Superior temporal gyrus (tissue), 1 donor: Measurements from ENCODE around the gene TRIM71.
"Not testable (repeated sequence)": the region's sequence is repeated elsewhere in the genome, so short reads cannot be mapped to it uniquely, and the experiment has no call there.

ENCODE experiments used
- DNase-seq: peaks from one replicate; pipeline ENCODE4 v3.0.0-alpha.2; 2016; ENCODE audit errors: extremely low spot score

TRIM71 gene

DNA sequence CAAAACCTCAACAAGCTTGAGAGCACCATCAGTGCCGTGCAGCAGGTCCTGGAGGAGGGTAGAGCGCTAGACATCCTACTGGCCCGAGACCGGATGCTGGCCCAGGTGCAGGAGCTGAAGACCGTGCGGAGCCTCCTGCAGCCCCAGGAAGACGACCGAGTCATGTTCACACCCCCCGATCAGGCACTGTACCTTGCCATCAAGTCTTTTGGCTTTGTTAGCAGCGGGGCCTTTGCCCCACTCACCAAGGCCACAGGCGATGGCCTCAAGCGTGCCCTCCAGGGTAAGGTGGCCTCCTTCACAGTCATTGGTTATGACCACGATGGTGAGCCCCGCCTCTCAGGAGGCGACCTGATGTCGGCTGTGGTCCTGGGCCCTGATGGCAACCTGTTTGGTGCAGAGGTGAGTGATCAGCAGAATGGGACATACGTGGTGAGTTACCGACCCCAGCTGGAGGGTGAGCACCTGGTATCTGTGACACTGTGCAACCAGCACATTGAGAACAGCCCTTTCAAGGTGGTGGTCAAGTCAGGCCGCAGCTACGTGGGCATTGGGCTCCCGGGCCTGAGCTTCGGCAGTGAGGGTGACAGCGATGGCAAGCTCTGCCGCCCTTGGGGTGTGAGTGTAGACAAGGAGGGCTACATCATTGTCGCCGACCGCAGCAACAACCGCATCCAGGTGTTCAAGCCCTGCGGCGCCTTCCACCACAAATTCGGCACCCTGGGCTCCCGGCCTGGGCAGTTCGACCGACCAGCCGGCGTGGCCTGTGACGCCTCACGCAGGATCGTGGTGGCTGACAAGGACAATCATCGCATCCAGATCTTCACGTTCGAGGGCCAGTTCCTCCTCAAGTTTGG lies 72.9 kb downstream of the TRIM71 start:
- no peak for DNase-seq

DNA sequence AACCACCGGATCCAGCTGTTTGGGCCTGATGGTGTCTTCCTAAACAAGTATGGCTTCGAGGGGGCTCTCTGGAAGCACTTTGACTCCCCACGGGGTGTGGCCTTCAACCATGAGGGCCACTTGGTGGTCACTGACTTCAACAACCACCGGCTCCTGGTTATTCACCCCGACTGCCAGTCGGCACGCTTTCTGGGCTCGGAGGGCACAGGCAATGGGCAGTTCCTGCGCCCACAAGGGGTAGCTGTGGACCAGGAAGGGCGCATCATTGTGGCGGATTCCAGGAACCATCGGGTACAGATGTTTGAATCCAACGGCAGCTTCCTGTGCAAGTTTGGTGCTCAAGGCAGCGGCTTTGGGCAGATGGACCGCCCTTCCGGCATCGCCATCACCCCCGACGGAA lies 73.6 kb downstream of the TRIM71 start:
- no peak for DNase-seq

DNA sequence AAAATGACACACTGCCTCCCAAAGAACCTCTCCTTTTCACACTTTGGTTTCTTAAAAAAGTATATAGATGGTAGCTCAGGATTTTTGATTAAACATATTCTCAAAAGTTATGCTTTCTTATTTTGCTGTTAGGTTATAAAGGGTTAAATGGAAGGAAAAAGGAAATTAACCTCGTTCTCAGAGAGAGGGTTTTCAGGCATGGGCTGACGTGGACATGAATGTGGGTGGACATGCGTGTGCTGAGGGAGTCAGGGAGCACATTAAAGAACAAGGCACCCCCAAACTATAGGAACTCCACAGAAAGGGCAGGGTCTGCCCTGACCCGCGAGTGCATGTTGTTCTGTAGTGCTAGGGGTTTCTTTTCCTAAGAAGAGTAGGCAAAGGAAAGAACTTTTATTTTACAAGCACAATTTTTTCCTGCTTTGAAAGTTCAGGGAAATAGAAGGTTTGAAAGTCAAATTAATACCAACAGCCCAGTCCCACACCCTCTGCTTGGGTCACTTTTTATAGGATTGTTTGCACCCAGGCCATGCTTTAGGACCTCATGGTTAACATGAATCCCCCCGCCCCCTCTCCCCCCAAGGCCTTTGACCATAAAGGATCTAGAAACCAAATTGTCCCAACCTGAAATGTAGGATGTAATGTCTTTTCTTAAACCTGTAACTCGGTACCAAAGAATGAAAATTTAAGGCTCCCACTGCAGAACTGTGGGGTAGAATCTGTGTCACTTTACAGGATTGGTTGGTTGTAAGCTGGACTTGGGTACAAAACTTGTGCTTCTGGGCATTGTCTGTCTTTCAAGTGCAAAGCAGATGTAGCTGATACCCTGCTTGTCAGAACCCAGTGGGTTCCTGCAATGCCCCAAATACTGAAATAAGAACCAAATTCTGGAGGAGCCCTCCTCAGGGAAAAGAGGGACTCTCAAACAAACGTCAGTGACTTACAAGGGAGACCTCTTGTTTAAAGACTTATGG lies 75.1 kb downstream of the TRIM71 start:
- no peak for DNase-seq

- DNase-seq = no peak
Observed at GRCh38 chr3:32894977-32895376, 77.2 kb downstream of the TRIM71 start.

DNA sequence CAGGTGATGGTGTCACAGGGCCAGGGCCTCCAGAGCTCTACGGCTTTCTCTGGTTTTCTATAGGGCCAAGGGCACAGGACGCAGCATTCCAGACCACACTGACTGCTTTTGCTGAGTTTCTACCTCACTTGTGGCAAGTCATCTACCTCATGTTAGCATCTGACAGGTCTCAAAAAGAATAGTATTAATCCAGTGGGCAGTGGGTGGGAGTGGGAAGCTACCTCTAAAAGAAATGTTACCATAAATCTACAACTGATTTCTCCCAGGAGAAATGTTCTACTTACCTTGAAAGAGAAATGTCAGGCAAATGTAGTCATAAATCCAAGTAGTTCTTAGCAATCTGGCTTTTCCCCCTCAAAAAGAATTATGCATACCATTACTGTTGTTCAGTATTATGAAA lies 77.9 kb downstream of the TRIM71 start:
- DNase-seq = no peak

DNA sequence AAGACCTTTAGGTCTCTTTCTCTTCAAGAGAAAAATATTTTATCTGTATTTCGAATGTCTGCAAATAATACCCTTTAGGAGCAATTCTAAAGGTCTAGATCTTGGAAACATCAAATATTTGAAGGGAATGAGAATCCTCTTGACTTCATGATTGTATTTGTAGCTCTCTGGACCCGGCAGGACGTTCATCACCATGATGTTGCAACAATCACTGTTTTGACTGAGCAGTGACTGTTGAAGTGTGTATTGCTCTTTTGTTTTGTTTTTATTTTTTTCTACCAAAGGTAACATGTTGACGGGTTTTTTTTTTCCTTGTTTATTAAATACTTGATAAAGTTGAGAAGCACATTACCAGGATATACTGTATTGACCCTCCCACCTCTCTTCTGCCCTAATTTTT lies 78.3 kb downstream of the TRIM71 start:
- DNase-seq = no peak

- no peak for DNase-seq
Observed at GRCh38 chr3:32897001-32897601, 79.3 kb downstream of the TRIM71 start.

GRCh38 chr3:32897981-32898623 lies 80.3 kb downstream of the TRIM71 start:
- no peak for DNase-seq

DNA sequence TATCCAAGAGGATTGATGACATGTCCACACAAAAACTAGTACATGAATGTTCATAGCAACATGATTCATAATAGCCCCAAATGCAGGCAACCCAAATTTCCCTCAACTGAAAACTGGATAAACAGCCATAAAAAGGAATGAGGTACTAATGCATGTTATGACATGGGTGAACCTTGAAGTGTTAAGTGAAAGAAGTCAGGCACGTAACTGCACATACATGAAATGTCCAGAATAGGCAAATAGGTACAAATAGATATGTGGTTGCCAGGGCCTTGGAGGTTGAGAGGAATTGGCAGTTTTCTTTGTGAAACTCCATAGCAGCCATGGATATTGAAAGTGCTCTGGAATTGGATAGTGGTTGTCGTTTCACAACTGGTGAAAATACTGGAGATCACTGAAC lies 81.5 kb downstream of the TRIM71 start:
- DNase-seq = no peak

GRCh38 chr3:32901005-32901932 lies 83.5 kb downstream of the TRIM71 start:
- no peak for DNase-seq

DNA sequence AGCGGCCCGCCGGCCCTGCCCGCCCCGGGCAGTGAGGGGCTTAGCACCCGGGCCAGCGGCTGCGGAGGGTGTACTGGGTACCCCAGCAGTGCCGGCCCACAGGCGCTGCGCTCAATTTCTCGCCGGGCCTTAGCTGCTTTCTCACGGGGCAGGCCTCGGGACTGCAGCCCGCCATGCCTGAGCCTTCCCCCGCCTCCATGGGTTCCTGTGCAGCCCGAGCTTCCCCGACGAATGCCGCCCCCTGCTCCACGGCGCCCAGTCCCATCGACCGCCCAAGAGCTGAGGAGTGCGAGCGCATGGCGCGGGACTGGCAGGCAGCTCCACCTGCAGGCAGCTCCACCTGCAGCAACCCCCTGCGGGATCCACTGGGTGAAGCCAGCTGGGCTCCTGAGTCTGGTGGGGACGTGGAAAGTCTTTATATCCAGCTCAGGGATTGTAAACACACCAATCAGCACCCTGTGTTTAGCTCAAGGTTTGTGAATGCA lies 85.1 kb downstream of the TRIM71 start:
- DNase-seq = not testable (repeated sequence)

DNA sequence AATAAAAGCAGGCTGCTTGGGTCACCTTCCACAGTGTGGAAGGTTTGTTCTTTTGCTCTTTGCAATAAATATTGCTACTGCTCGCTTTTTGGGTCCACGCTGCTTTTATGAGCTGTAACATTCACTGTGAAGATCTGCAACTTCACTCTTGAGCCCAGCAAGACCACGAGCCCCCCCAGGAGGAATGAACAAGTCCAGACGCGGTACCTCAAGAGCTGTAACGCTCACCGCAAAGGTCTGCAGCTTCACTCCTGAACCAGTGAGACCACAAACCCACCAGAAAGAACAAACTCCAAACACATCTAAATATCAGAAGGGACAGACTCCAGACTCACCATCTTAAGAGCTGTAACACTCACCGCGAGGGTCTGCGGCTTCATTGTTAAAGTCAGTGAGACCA lies 86.2 kb downstream of the TRIM71 start:
- no peak for DNase-seq

DNA sequence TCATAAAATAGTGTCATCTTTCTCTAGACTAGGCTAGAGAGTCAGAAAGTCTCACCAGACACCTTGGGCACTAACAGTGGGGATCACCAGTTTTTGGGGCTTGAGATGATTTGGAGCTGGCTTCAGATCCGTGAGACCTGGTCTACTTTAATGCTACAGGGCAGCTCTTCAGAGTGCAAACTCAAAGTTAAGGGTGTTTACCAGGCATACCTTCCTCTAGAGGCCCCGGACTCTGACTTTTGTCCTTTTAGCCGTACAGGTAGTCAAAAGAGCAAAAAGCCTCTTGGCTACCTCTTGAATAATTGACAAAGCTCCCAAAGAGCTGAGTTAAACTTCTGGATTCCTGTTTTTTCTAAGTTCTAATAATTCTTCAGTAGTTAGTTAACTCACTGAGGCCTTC lies 92.2 kb downstream of the TRIM71 start:
- no peak for DNase-seq

DNA sequence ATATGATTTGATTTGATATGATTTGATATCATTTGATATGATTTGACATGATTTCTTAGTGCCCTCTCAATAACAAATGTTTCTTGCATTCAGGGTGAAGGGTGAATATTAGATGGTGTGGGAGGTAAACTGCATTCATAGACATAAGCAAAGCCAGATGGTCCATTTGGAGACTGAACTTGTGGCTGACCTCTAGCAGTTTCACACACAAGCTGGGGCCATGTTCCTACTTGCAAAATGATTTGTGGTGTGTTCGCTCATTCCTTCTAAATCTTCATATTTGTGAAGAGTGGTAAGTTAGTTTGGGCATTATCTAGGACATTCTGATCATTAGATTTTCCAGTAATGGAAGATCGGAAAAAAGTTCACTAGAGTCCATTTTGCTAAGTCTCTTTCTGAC lies 93.2 kb downstream of the TRIM71 start:
- no peak for DNase-seq

DNA sequence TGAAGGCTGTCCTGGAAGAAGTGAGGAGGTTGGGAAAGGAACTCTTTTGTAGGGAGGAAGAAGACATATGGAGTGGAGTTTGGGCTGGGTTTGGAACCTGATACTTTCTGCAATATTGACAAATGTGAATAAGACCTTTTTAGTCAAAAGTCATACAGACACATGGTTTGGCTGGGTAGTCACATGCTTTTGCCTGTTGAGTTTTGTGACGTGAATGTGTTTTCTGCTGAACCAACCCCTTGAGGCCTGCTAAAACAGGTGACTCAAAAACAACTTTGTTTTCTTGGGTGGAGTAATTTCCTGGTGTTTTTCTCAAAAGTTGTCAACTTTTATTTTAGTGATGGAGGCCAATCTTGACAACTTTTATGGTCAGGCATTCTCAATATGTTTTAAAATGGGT lies 94.2 kb downstream of the TRIM71 start:
- no peak for DNase-seq

DNA sequence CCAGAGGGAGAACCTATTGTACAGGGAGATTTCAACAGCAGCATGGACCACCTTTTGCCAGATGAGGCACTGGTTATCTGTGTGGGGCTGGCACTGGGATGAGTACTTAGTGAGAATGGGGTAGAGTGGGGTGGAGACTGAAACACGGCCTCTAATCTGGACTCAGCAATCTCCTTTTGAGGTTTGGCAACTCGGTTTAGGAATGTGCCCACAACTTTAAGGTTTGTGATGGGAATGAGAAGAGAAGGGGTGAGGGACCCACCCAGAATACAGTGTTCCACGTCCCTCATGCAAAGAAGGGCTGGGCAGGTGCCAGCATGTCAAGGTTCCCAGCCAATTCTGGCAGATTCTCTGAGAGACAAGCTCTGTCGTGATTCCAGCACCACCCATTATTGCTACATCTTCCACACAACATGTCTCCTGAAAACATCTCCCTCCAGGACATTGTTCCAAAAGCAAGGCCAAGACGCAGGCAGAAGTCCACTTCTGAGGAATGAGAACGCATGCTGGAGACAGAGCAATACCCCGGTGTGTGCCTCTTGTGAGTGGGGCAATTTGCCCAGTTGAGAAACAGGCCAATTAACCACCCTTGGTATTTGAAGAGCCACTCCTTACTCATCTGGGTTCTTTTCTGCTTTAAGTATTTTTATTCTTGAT lies 96.1 kb downstream of the TRIM71 start:
- no peak for DNase-seq

DNA sequence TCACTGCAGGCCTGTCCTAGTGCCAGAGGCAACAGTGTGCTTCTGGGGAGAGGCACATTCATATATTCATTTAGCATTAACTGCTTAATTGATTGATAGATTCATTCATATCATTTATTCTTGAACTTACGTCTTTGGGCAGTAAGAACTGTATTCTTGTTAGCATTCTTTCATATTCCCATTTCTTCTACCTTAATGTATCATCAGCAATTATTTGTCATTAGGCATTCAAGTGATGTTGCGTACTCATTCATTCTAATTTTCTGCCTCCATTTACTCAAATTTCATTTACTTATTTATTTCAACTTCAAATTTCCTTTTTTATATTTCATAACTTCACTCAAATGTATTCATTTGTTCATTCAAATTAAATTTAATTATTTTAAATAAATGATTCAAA lies 102.1 kb downstream of the TRIM71 start:
- no peak for DNase-seq

DNA sequence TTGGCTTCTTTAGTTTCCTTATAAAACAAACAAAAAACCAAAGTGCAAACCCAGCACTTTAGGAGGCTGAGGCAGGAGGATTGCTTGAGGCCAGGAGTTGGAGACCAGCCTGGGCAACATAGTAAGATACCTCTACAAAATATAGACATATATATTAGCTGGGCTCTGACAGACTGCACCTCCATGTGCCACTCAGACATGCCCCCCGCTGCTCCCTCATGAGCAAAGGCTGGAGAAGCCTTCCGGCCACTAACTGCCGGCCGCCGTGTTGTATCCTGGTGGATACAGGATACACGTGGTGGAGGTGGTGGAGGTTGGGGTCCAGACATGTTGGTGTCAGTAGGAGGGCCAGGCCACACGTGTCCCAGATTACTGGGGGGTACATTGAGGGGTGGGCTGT lies 104.3 kb downstream of the TRIM71 start:
- no peak for DNase-seq

DNA sequence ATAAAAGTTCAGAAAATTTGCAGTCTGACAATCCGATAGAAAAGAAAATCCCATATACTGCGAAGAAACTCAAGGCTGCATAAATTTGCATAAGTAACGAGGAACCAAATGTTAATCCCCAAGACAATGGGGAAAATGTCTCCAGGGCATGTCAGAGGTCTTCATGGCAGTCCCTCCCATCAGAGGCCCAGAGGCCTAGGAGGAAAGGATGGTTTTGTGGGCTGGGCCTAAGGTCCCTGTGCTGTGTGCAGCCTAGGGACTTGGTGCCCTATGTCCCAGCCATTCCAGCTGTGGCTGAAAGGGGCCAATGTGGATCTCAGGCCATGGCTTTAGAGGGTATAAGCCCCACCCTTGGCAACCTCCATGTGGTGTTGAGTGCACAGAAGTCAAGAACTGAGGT lies 112.4 kb downstream of the TRIM71 start:
- DNase-seq = no peak

DNA sequence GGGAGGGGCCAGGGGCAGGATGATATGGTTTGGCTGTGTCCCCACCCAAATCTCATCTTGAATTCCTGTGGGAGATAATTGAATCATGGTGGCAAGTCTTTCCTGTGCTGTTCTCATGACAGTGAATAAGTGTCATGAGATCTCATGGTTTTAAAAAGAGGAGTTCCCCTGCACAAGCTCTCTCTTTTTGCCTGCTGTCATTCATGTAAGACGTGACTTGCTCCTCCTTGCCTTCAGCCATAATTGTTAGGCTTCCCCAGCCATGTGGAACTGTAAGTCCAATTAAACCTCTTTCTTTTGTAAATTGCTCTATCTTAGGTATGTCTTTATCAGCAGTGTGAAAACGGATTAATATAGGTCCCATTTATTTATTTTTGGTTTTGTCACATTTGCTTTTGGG lies 113.5 kb downstream of the TRIM71 start:
- not testable (repeated sequence) for DNase-seq
